Tibial nerve (tissue), 3 donors: ENCODE results near the gene SRPRB.

Experiments
- POLR2A ChIP-seq, 2 donors: fragments of 450-650 bp; IDR thresholded peaks; one replicate each; pipeline ENCODE4 v1.6.1; 2017; ENCODE audit warnings: antibody characterized with exemption in 2 of 2, mild to moderate bottlenecking in 2 of 2, moderate library complexity in 2 of 2
- TF ChIP-seq, protein P1 (sequence below), 5 experiments: fragments of 200-600 bp in 3 of 5; fragments of 450-650 bp in 2 of 5; sonication (generic) in 3 of 5; IDR thresholded peaks; one replicate each; pipeline ENCODE4 v1.5.1; 2016 to 2019; ENCODE audit warnings: antibody characterized with exemption in 5 of 5, mild to moderate bottlenecking in 3 of 5, moderate library complexity in 2 of 5

DNA sequence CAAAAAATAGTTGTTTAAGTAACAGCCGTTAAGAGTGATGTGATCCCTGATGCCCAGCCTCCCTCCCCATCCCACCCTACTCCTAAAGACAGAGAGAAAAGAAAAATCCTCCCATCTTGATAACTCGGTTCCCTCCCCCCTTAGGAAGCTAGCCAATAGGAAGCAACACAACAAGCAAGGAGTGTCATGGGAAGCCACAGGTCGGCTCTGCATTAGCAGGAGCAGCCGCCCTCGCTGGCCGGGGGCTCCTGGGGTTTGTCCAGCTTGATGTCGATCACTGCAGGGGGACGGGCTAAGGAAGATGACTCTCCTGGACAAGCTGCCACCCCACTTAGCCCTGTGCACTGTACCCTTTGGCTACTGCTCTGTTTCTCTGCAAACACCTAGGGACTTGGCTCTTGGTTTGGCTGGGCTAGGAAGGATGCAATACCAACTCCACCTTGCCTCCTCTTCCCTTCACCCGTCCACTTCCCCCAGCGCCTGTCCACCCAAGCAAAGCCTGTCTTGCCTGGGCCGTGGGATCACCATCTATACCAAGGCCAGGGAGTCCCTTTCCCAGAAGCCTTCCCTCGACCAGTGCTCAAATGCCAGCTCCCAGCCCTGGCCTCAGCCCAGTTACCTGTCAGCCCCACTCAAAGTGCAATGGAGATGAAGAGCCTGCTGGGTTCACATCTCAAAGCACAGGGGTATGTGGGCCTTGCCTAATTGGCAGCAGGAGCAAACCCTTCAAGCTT is 23.1 kb downstream of the SRPRB start:
- TF ChIP-seq, protein P1, sequence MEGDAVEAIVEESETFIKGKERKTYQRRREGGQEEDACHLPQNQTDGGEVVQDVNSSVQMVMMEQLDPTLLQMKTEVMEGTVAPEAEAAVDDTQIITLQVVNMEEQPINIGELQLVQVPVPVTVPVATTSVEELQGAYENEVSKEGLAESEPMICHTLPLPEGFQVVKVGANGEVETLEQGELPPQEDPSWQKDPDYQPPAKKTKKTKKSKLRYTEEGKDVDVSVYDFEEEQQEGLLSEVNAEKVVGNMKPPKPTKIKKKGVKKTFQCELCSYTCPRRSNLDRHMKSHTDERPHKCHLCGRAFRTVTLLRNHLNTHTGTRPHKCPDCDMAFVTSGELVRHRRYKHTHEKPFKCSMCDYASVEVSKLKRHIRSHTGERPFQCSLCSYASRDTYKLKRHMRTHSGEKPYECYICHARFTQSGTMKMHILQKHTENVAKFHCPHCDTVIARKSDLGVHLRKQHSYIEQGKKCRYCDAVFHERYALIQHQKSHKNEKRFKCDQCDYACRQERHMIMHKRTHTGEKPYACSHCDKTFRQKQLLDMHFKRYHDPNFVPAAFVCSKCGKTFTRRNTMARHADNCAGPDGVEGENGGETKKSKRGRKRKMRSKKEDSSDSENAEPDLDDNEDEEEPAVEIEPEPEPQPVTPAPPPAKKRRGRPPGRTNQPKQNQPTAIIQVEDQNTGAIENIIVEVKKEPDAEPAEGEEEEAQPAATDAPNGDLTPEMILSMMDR (IDR thresholded peaks at IDR 0.05): no peak
- TF ChIP-seq POLR2A (IDR thresholded peaks at IDR 0.05): no peak
